Measurements from ENCODE around the gene TSPAN11.

TSPAN11 gene

DNA sequence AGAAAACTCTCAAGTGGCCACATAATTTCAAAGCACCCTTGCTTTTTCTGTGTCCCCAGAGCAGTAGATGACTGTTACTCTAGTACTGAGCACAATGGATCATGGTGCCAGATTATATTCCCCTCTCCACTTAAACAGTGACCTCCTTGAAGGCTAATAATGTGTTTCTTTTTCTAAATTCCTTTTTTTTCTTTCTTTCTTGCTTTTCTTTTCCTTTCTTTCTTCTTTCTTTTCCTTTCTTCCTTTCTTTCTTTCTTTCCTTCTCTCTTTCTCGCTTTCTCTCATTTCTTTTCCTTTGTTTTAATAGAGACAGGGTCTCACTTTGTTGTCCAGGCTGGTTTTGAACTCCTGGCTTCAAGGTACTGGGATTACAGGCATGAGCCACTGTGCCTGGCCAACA lies 26.2 kb upstream of the TSPAN11 start:
- ChIA-PET CTCF (interaction anchor here (0.8 kb wide), 1 partner anchor 16 kb away, joined by 4 read pairs; no protein-coding TSS in a partner anchor), POLR2A (no interaction called here)
- no peak for DNase-seq (ENCODE audit: extremely low spot score)
- no peak for TF ChIP-seq NFRKB (IDR thresholded peaks at IDR 0.05)
- TF ChIP-seq LEF1 (IDR thresholded peaks at IDR 0.05; ENCODE audit: borderline replicate concordance): no peak
- TF ChIP-seq, protein P1, sequence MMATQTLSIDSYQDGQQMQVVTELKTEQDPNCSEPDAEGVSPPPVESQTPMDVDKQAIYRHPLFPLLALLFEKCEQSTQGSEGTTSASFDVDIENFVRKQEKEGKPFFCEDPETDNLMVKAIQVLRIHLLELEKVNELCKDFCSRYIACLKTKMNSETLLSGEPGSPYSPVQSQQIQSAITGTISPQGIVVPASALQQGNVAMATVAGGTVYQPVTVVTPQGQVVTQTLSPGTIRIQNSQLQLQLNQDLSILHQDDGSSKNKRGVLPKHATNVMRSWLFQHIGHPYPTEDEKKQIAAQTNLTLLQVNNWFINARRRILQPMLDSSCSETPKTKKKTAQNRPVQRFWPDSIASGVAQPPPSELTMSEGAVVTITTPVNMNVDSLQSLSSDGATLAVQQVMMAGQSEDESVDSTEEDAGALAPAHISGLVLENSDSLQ (IDR thresholded peaks at IDR 0.05): no peak
- TF ChIP-seq CTBP1 (IDR thresholded peaks at IDR 0.05; ENCODE audit: borderline replicate concordance): no peak
- TF ChIP-seq ELF4 (IDR thresholded peaks at IDR 0.05): no peak
- TF ChIP-seq BHLHE40 (IDR thresholded peaks at IDR 0.05; ENCODE audit: borderline replicate concordance): no peak
- TF ChIP-seq FOXK2 (IDR thresholded peaks at IDR 0.05): no peak

DNA sequence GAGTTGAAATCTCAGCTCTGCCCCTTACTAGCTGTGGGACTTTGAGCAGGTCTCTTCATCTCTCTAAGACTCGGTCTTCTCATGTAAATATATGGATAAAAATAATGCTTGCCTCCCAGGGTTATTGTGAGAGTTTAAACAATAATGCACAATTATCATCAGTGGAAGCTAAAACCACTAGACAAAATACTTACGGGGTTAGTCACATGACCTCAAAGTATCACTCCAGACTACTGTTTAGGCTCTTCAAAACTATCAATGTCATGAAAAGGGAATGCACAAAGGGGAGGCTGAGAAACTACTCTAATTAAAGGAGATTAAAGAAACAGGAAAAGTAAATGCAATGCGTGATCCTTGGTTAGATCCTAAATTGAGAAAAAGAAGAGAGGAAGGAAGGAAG lies 24.5 kb upstream of the TSPAN11 start:
- CTCF ChIA-PET: no interaction called here
- POLR2A ChIA-PET: no interaction called here

DNA sequence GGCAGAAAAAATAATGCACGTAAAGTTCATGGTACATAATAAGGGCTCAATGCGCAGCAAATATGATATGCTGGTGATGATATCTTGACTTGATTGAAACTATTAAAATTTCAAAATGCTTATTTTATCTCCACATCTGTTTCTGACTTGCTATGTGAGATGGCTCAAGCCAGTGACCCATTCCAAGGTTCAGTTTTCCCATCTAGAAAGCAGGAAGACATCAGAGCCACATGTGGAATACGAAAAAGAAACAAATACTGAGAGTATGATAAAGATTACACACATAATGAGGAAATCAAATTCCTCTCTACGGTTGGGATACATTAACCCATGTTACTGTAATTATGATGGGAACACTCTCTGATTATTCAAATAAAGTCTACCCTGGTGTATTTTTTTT lies 24.0 kb upstream of the TSPAN11 start:
- no peak for TF ChIP-seq FOXM1 (IDR thresholded peaks at IDR 0.05; ENCODE audit: borderline replicate concordance)
- TF ChIP-seq FOXA1 (IDR thresholded peaks at IDR 0.05): no peak
- TF ChIP-seq NFRKB (IDR thresholded peaks at IDR 0.05): no peak
- no peak for TF ChIP-seq CTBP1 (IDR thresholded peaks at IDR 0.05; ENCODE audit: borderline replicate concordance)
- no peak for TF ChIP-seq TARDBP (IDR thresholded peaks at IDR 0.05)
- TF ChIP-seq SUZ12 (IDR thresholded peaks at IDR 0.05): no peak
- no peak for TF ChIP-seq ZNF384 (IDR thresholded peaks at IDR 0.05)
- no peak for TF ChIP-seq ELF4 (IDR thresholded peaks at IDR 0.05)
- TF ChIP-seq HDGF (IDR thresholded peaks at IDR 0.05; ENCODE audit: borderline replicate concordance): no peak
- no peak for TF ChIP-seq SP1 (IDR thresholded peaks at IDR 0.05)
- CTCF ChIA-PET: no interaction called here
- POLR2A ChIA-PET: no interaction called here
- no peak for DNase-seq (ENCODE audit: extremely low spot score)

More for the DNA sequence above, 24.5 kb upstream of the TSPAN11 start:
- TF ChIP-seq HDGF (IDR thresholded peaks at IDR 0.05; ENCODE audit: borderline replicate concordance) (no peak), ELF4 (IDR thresholded peaks at IDR 0.05) (no peak), L3MBTL2 (conservative IDR thresholded peaks at IDR 0.05) (no peak), NFRKB (IDR thresholded peaks at IDR 0.05) (no peak), FOXM1 (IDR thresholded peaks at IDR 0.05; ENCODE audit: borderline replicate concordance) (no peak), SP1 (IDR thresholded peaks at IDR 0.05) (no peak), CTBP1 (IDR thresholded peaks at IDR 0.05; ENCODE audit: borderline replicate concordance) (no peak), FOXA1 (IDR thresholded peaks at IDR 0.05) (no peak), ZNF384 (IDR thresholded peaks at IDR 0.05) (no peak), TARDBP (IDR thresholded peaks at IDR 0.05) (no peak), LEF1 (IDR thresholded peaks at IDR 0.05; ENCODE audit: borderline replicate concordance) (no peak)
- TF ChIP-seq, protein P1 (IDR thresholded peaks at IDR 0.05): no peak
- no peak for DNase-seq (ENCODE audit: extremely low spot score)

DNA sequence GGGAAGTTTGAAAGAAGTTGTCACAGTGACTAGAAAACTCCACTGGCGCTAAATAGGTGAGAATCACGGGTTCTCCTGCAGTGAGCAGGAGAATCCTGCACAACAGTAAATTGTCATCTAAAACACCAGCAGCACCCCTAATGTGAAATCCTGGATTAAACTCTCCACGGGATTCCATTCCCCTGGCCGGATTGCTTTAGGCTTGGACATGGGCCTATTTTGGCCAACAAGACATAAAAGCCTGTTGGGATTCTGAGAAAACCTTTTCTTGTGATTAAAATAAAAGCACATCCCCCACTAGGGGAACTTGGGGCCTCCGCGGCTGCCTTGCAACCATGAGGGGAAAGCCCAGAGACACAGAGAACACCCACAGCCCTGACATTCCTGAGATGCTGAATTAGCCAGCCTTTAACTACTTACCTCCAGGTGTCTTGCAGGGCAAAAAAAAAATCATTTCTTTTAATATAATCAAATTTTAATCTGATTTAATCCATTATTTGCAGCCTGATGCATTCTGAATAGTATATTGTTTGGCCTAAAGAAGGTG lies 21.0 kb upstream of the TSPAN11 start:
- POLR2A ChIA-PET: no interaction called here
- TF ChIP-seq NFRKB (IDR thresholded peaks at IDR 0.05) (no peak), TARDBP (IDR thresholded peaks at IDR 0.05) (no peak), SUZ12 (IDR thresholded peaks at IDR 0.05) (no peak), FOXM1 (IDR thresholded peaks at IDR 0.05; ENCODE audit: borderline replicate concordance) (no peak), FOXA1 (IDR thresholded peaks at IDR 0.05) (no peak), ARNT (IDR thresholded peaks at IDR 0.05) (no peak), ZNF384 (IDR thresholded peaks at IDR 0.05) (no peak), L3MBTL2 (conservative IDR thresholded peaks at IDR 0.05) (no peak), SP1 (IDR thresholded peaks at IDR 0.05) (no peak), LEF1 (IDR thresholded peaks at IDR 0.05; ENCODE audit: borderline replicate concordance) (no peak), ELF4 (IDR thresholded peaks at IDR 0.05) (no peak), FOXK2 (IDR thresholded peaks at IDR 0.05) (no peak), HDGF (IDR thresholded peaks at IDR 0.05; ENCODE audit: borderline replicate concordance) (no peak), BHLHE40 (IDR thresholded peaks at IDR 0.05; ENCODE audit: borderline replicate concordance) (no peak), CTBP1 (IDR thresholded peaks at IDR 0.05; ENCODE audit: borderline replicate concordance) (no peak)
- TF ChIP-seq, protein P1 (IDR thresholded peaks at IDR 0.05): no peak
- CTCF ChIA-PET: no interaction called here
- no peak for DNase-seq (ENCODE audit: extremely low spot score)

DNA sequence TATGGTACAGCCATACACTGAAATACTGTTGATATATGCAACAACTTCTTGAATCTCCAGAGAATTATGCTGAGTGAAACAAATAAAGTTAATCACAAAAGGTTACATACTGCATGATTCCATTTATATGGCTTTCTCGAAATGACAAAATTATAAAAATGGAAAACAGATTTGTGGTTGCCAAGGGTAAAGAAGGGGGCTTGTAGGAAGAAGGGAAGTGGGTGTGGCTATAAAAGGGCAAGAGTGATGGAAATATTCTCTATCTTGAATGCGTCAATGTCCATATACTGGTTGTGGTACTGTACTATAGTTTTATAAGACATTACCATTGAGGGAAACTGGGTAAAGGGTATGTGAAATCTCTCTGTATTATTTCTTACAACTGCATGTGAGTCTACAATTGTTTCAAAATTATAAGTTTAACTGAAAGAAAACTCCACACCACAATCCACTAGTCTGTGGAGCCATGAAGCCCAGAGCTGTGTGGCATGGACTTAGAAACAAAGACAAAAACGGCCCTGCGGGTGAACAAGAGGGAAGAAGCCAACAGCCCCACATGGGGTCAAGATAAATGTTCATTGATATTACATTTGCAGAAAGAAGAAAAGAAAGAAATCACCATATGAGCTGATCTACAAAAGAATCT lies 18.3 kb upstream of the TSPAN11 start:
- POLR2A ChIA-PET: interaction anchor here (0.7 kb wide), 1 partner anchor 8 kb away, joined by 3 read pairs; no protein-coding TSS in a partner anchor
- CTCF ChIA-PET: no interaction called here
- TF ChIP-seq BHLHE40 (IDR thresholded peaks at IDR 0.05; ENCODE audit: borderline replicate concordance) (no peak), ELF4 (IDR thresholded peaks at IDR 0.05) (no peak), CTBP1 (IDR thresholded peaks at IDR 0.05; ENCODE audit: borderline replicate concordance) (no peak), TARDBP (IDR thresholded peaks at IDR 0.05) (no peak), SP1 (IDR thresholded peaks at IDR 0.05) (no peak), NFRKB (IDR thresholded peaks at IDR 0.05) (no peak)
- DNase-seq (ENCODE audit: extremely low spot score): no peak

DNA sequence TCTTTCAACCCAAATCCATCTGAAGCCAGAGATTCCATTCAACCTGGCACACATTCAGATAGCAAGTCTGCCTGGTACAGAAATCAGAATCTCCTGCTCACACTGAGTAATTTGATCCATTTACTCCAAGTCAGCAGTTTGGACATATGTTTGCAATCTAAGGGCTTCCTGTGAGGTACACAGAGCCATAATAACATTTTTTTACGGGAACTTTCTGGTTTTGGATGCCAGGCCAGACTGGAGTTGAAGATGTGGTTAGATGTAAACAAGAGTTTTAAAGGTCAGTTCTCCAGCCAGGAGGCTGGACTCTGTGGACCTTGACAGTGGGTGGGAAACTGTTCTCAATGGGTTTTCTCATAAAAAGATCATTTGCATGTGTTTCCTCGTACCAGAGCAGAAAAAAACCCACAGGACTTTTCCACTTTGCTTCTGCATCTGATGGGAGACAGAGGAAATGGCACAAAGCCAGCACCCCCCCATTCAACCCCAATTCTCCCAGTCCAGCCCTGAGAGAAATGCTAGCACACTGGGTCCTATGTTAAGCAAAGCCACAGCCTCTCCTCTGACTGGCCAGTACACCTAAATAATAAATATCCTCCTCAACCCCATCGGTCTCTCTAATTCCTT lies 17.7 kb upstream of the TSPAN11 start:
- no peak for DNase-seq (ENCODE audit: extremely low spot score)
- TF ChIP-seq L3MBTL2 (conservative IDR thresholded peaks at IDR 0.05) (no peak), LEF1 (IDR thresholded peaks at IDR 0.05; ENCODE audit: borderline replicate concordance) (no peak), CTBP1 (IDR thresholded peaks at IDR 0.05; ENCODE audit: borderline replicate concordance) (no peak), FOXA1 (IDR thresholded peaks at IDR 0.05) (no peak), SP1 (IDR thresholded peaks at IDR 0.05) (no peak), FOXM1 (IDR thresholded peaks at IDR 0.05; ENCODE audit: borderline replicate concordance) (no peak), BHLHE40 (IDR thresholded peaks at IDR 0.05; ENCODE audit: borderline replicate concordance) (no peak), FOXK2 (IDR thresholded peaks at IDR 0.05) (no peak), ELF4 (IDR thresholded peaks at IDR 0.05) (no peak), TARDBP (IDR thresholded peaks at IDR 0.05) (no peak), HDGF (IDR thresholded peaks at IDR 0.05; ENCODE audit: borderline replicate concordance) (no peak), NFRKB (IDR thresholded peaks at IDR 0.05) (no peak), SUZ12 (IDR thresholded peaks at IDR 0.05) (no peak), ZNF384 (IDR thresholded peaks at IDR 0.05) (no peak)
- TF ChIP-seq, protein P1 (IDR thresholded peaks at IDR 0.05): no peak
- POLR2A ChIA-PET: interaction anchor here (0.7 kb wide), 1 partner anchor 9 kb away, joined by 3 read pairs; no protein-coding TSS in a partner anchor
- CTCF ChIA-PET: no interaction called here

Measured in HEK293T (cell line).